ENCODE data around the gene TEKT5.

GRCh38 chr16:10693889-10694288, 841 bp downstream of the TEKT5 start:
- TF ChIP-seq, protein P1, sequence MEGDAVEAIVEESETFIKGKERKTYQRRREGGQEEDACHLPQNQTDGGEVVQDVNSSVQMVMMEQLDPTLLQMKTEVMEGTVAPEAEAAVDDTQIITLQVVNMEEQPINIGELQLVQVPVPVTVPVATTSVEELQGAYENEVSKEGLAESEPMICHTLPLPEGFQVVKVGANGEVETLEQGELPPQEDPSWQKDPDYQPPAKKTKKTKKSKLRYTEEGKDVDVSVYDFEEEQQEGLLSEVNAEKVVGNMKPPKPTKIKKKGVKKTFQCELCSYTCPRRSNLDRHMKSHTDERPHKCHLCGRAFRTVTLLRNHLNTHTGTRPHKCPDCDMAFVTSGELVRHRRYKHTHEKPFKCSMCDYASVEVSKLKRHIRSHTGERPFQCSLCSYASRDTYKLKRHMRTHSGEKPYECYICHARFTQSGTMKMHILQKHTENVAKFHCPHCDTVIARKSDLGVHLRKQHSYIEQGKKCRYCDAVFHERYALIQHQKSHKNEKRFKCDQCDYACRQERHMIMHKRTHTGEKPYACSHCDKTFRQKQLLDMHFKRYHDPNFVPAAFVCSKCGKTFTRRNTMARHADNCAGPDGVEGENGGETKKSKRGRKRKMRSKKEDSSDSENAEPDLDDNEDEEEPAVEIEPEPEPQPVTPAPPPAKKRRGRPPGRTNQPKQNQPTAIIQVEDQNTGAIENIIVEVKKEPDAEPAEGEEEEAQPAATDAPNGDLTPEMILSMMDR (conservative IDR thresholded peaks at IDR 0.05; ENCODE audit: low read depth, low read length): no peak
- TF ChIP-seq EZH2 (IDR thresholded peaks at IDR 0.05; ENCODE audit: borderline replicate concordance, low read depth, low read length, poor library complexity, severe bottlenecking): no peak

Measured in A673 (cell line).